Mesendoderm (in vitro differentiated cells): ENCODE results near the gene FNDC3B.

Experiments used
- DNase-seq: peaks from one replicate; pipeline ENCODE4 v3.0.0; 2013
- H2AK5ac ChIP-seq: 2 replicates; pipeline ENCODE4 v1.6.1; 2013; ENCODE audit warnings: low read length, inconsistent platforms
- H2BK120ac ChIP-seq: 2 replicates; pipeline ENCODE4 v1.6.1; 2013; ENCODE audit warnings: low read depth, mild to moderate bottlenecking, low read length, moderate library complexity, mixed read lengths
- H2BK15ac ChIP-seq: replicated peaks from 2 replicates; pipeline ENCODE4 v1.6.1; 2013; ENCODE audit warnings: low read depth, mild to moderate bottlenecking, moderate library complexity
- H2BK5ac ChIP-seq: 2 replicates; pipeline ENCODE4 v1.6.1; 2013; ENCODE audit warnings: low read length, inconsistent platforms
- H3K18ac ChIP-seq: 2 replicates; pipeline ENCODE4 v1.6.1; 2013; ENCODE audit warnings: mild to moderate bottlenecking, low read length, mixed read lengths
- H3K23ac ChIP-seq: one replicate; pipeline ENCODE4 v1.6.1; 2013; ENCODE audit warnings: low read length
- H3K27ac ChIP-seq: 2 replicates; pipeline ENCODE4 v1.5.1; 2013; ENCODE audit warnings: low read depth, mild to moderate bottlenecking, inconsistent platforms, low read length, moderate library complexity
- H3K27me3 ChIP-seq: 2 replicates; pipeline ENCODE4 v1.6.1; 2013; ENCODE audit warnings: low read length, control low read depth, mild to moderate bottlenecking, inconsistent platforms; ENCODE audit not compliant: insufficient read depth, poor library complexity
- H3K36me3 ChIP-seq: 2 replicates; pipeline ENCODE4 v1.6.1; 2013; ENCODE audit warnings: low read length, inconsistent platforms; ENCODE audit not compliant: control insufficient read depth, insufficient read depth
- H3K4ac ChIP-seq: one replicate; pipeline ENCODE4 v1.6.1; 2013; ENCODE audit warnings: low read depth, mild to moderate bottlenecking, low read length, moderate library complexity
- H3K4me1 ChIP-seq: 2 replicates; pipeline ENCODE4 v1.6.1; 2013; ENCODE audit warnings: low read depth, low read length, inconsistent platforms; ENCODE audit not compliant: control insufficient read depth
- H3K4me2 ChIP-seq: 2 replicates; pipeline ENCODE4 v1.6.1; 2013; ENCODE audit warnings: low read length
- H3K4me3 ChIP-seq: 2 replicates; pipeline ENCODE4 v1.5.1; 2013; ENCODE audit warnings: mild to moderate bottlenecking, low read length
- H3K56ac ChIP-seq: one replicate; pipeline ENCODE4 v1.6.1; 2013; ENCODE audit warnings: low read length
- H3K79me1 ChIP-seq: 2 replicates; pipeline ENCODE4 v1.6.1; 2013; ENCODE audit warnings: low read length, inconsistent platforms
- H3K79me2 ChIP-seq: 2 replicates; pipeline ENCODE4 v1.6.1; 2013; ENCODE audit warnings: mild to moderate bottlenecking, low read length; ENCODE audit not compliant: control insufficient read depth, insufficient read depth
- H3K9ac ChIP-seq: 2 replicates; pipeline ENCODE4 v1.6.1; 2013; ENCODE audit warnings: low read length, inconsistent platforms
- H4K5ac ChIP-seq: one replicate; pipeline ENCODE4 v1.6.1; 2013; ENCODE audit warnings: low read length
- H4K8ac ChIP-seq: one replicate; pipeline ENCODE4 v1.6.1; 2013; ENCODE audit warnings: low read depth, mild to moderate bottlenecking, control low read depth, low read length, moderate library complexity
- WGBS: extraction: QIAGEN DNeasy Blood & Tissue Kit; methylation state at CpG from one replicate; pipeline ENCODE4 v1.1.7; 2013; ENCODE audit warnings: low lambda C conversion rate, missing lambda C conversion rate; ENCODE audit not compliant: insufficient coverage; ENCODE audit errors: extremely low coverage; 5-methylcytosine and 5-hydroxymethylcytosine counted together

Gene FNDC3B

DNA sequence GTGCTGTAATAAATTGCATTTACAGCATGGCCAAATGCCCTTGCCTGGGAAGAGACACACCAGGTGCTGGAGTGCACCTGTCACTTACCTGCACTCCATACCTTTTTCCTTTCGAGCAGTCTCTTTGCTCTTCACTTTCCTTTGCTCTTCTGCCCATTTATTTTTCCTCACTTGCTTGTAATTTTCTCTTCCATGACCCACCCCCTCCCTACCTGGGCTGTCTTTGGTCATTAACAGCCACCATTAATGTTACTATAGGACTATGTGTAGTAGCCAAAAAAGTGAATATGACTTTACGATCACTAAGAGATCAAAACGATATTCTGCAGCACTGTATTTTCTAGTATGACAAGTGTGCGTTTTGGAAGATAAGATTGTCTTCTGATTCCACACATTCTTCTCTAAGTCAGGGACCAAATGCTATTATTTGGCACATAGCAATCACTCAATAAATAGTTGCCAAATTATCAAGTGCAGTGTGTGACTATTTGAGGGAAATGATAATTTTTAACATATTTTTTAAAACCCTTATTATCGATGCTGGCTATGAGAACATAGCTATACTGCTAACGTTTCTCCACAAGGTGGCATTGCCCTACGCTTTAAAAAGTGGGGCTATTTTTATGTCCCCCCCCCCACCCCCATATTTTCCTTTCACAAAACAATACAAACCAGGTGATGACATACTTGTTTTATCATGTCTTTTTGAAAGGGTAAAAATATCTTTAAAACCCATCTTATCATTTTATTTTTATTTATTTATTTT, 294.5 kb downstream of the FNDC3B start:
- Histone ChIP-seq H3K18ac (no peak overlapping the region), H3K4ac (no peak overlapping the region), H2BK15ac (no peak overlapping the region), H3K9ac (no peak overlapping the region), H4K5ac (no peak overlapping the region), H3K4me1 (no peaks in the 10 kb centered on the region), H3K36me3 (peaks cover 13% of the 10 kb centered on the region), H3K56ac (no peak overlapping the region), H3K79me2 (no peaks in the 10 kb centered on the region), H2AK5ac (no peak overlapping the region), H2BK120ac (no peak overlapping the region), H3K27me3 (no peaks in the 10 kb centered on the region), H3K4me2 (no peak overlapping the region), H3K27ac (no peak overlapping the region), H3K79me1 (no peaks in the 10 kb centered on the region), H3K4me3 (no peak overlapping the region), H2BK5ac (no peak overlapping the region), H3K23ac (no peak overlapping the region), H4K8ac (no peak overlapping the region)
- WGBS = no CpG with 5 or more reads among the region's 7 CpGs
- DNase-seq = no peak

- no peaks in the 10 kb centered on the region for H3K79me2 ChIP-seq
- no peak overlapping the region for H3K9ac ChIP-seq
- no peak overlapping the region for H2BK15ac ChIP-seq
- no peak overlapping the region for H4K8ac ChIP-seq
- H2AK5ac ChIP-seq = no peak overlapping the region
- DNase-seq = no peak
- no peak overlapping the region for H4K5ac ChIP-seq
- H3K23ac ChIP-seq = no peak overlapping the region
- H3K79me1 ChIP-seq = no peaks in the 10 kb centered on the region
- no peak overlapping the region for H2BK5ac ChIP-seq
- no peak overlapping the region for H2BK120ac ChIP-seq
- no peak overlapping the region for H3K27ac ChIP-seq
- H3K56ac ChIP-seq = no peak overlapping the region
- H3K27me3 ChIP-seq = no peaks in the 10 kb centered on the region
- H3K18ac ChIP-seq = no peak overlapping the region
- H3K4me1 ChIP-seq = no peaks in the 10 kb centered on the region
- H3K36me3 ChIP-seq = peaks cover 12% of the 10 kb centered on the region
- H3K4ac ChIP-seq = no peak overlapping the region
- no peak overlapping the region for H3K4me3 ChIP-seq
- no CpG with 5 or more reads among the region's 7 CpGs for WGBS
- no peak overlapping the region for H3K4me2 ChIP-seq
These were observed 295.4 kb downstream of the FNDC3B start for GRCh38 chr3:172334671-172335207.

DNA sequence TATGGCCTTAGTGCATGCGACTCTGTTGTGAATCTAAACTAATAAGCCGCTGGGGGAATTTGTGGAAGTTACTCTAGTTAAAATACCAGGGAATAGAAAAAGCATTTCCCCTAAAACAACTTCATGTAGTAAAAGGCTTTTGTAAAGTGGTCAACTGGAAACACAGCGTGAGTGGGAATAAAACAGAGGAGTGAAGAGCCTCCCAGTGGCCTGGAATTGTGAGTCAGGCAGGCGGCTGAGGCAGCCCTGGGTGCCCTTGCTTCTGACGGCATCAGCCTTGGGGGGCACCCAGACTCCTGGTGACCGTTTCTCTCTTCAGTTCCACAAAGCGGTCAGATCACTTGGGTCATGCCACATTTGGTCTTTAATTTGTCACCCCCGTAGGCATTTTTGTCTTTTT, 300.5 kb downstream of the FNDC3B start:
- Histone ChIP-seq H3K23ac (no peak overlapping the region), H3K27ac (no peak overlapping the region), H3K4me2 (no peak overlapping the region), H3K4me1 (no peaks in the 10 kb centered on the region), H3K79me2 (no peaks in the 10 kb centered on the region), H3K9ac (no peak overlapping the region), H3K27me3 (no peaks in the 10 kb centered on the region), H3K79me1 (no peaks in the 10 kb centered on the region), H2AK5ac (no peak overlapping the region), H4K5ac (no peak overlapping the region), H2BK15ac (no peak overlapping the region), H2BK5ac (no peak overlapping the region), H3K18ac (no peak overlapping the region), H3K4ac (no peak overlapping the region), H4K8ac (no peak overlapping the region), H3K56ac (no peak overlapping the region), H3K4me3 (no peak overlapping the region), H3K36me3 (peaks cover 6% of the 10 kb centered on the region), H2BK120ac (no peak overlapping the region)
- no CpG with 5 or more reads among the region's 8 CpGs for WGBS
- no peak for DNase-seq

GRCh38 chr3:172340583-172340982, 301.2 kb downstream of the FNDC3B start:
- Histone ChIP-seq H3K79me2 (no peaks in the 10 kb centered on the region), H2BK15ac (no peak overlapping the region), H4K8ac (no peak overlapping the region), H3K27ac (no peak overlapping the region), H3K4me2 (no peak overlapping the region), H3K4ac (no peak overlapping the region), H3K18ac (no peak overlapping the region), H3K4me3 (no peak overlapping the region), H3K23ac (no peak overlapping the region), H2AK5ac (no peak overlapping the region), H3K79me1 (no peaks in the 10 kb centered on the region), H3K27me3 (no peaks in the 10 kb centered on the region), H3K9ac (no peak overlapping the region), H3K36me3 (peaks cover 7% of the 10 kb centered on the region), H3K4me1 (no peaks in the 10 kb centered on the region), H2BK120ac (no peak overlapping the region), H4K5ac (no peak overlapping the region), H3K56ac (no peak overlapping the region), H2BK5ac (no peak overlapping the region)
- no CpG with 5 or more reads among the region's 5 CpGs for WGBS
- no peak for DNase-seq

DNA sequence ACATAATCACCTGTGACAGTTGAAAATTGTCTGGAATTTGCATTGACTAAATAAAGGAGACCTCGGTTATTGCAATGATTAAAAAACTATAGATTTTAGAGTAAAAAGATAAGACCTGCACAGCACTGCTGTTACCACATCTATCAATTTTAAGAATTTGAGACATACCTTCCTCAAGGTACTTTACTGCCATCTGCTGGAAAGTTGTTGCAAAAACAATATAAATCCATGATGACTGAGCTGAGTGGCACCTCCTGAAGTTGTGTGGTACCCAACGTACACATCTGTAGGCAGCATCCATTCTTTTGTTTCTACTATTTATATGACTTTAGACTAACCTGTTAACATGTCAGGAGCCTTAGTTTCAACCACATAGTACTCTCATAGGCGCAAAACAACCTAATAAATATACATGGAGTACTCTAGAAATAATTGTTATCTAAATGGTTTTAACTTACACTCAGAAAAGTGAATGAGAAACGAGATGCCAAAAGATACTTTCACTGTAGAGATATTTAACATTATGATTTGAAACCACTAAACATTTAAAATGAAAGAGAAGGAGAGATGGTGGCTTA, 302.2 kb downstream of the FNDC3B start:
- no peak overlapping the region for H3K27ac ChIP-seq
- DNase-seq = peak; percentile 69
- no peak overlapping the region for H3K4me3 ChIP-seq
- H2AK5ac ChIP-seq = no peak overlapping the region
- no peaks in the 10 kb centered on the region for H3K79me1 ChIP-seq
- H3K4me1 ChIP-seq = no peaks in the 10 kb centered on the region
- H3K18ac ChIP-seq = no peak overlapping the region
- H3K36me3 ChIP-seq = peaks cover 7% of the 10 kb centered on the region
- no CpG with 5 or more reads among the region's 4 CpGs for WGBS
- no peak overlapping the region for H4K5ac ChIP-seq
- H3K79me2 ChIP-seq = no peaks in the 10 kb centered on the region
- no peaks in the 10 kb centered on the region for H3K27me3 ChIP-seq
- H2BK5ac ChIP-seq = no peak overlapping the region
- no peak overlapping the region for H2BK120ac ChIP-seq
- H3K9ac ChIP-seq = no peak overlapping the region
- no peak overlapping the region for H4K8ac ChIP-seq
- no peak overlapping the region for H3K56ac ChIP-seq
- H2BK15ac ChIP-seq = no peak overlapping the region
- H3K4me2 ChIP-seq = no peak overlapping the region
- no peak overlapping the region for H3K4ac ChIP-seq
- no peak overlapping the region for H3K23ac ChIP-seq
